HG02642 (cell line): Measurements from ENCODE around the gene PTPRN2.
"Not testable (repeated sequence)": the region's sequence is repeated elsewhere in the genome, so short reads cannot be mapped to it uniquely, and the experiment has no call there.

Experiments
- ATAC-seq: cut with Tn5 transposase; IDR thresholded peaks from one replicate; pipeline ENCODE4 v1.9.1; 2021; ENCODE audit warnings: mild to moderate bottlenecking; ENCODE audit not compliant: unreplicated experiment, poor library complexity

The PTPRN2 gene

DNA sequence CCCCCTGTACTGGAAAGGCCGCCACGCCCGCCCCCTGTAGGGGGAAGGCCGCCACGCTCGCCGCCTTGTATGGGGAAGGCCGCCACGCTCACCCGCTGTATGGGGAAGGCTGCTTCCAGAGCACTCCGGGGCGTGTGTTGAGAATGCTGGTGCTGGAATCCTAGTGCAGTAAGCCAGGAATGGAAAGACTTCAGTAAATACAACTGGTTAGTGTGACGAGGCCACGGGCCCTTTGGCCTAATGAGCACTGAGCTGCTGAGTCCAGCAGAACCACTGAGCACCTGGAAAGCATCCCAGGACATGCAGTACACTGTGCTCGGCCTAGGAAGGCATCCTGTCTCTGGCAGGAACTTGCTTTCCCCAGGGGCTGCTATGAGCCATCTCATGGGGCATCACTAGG, 398.9 kb downstream of the PTPRN2 start:
- no peak for ATAC-seq

- no peak for ATAC-seq
These were observed 400.0 kb downstream of the PTPRN2 start for GRCh38 chr7:158187694-158187994.

DNA sequence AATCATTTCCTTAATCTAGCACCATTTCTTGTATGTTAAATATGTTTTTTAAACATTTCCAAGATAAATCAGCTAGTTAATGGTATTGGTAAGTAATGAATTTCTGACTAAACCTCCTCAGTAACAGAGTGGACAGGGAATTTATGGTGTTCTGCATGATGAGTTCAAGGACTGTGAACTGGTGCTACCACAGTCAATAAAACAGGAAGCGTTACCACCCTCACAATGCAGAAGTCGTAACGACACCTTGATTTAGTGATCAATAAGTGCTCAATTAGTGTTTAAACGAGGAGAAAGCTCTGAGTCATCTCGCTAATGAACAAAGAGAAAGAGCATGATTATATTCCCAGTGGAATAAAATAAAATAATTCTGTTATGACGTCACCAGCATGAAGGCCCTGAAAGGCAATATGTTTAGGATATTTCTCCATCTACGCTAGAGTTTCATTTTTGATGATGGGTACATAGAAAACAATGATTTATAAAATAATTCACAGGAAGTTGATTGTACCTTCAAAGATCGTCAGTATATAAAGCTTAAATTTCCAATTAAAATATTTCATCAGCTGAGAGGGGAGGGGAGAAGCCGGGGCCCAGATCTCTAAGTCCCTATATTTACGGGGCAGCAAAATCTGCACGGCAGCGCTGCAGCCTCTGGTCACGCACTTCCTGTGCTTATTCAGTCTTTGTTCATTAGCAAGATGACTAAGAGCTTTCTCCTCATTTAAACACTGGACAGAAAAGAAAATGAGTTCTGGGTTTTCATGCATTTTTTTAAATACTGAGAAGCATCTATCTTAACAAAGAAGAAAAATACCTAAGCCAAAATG, 400.5 kb downstream of the PTPRN2 start:
- no peak for ATAC-seq

- no peak for ATAC-seq
These were observed 401.2 kb downstream of the PTPRN2 start for GRCh38 chr7:158186406-158186805.

DNA sequence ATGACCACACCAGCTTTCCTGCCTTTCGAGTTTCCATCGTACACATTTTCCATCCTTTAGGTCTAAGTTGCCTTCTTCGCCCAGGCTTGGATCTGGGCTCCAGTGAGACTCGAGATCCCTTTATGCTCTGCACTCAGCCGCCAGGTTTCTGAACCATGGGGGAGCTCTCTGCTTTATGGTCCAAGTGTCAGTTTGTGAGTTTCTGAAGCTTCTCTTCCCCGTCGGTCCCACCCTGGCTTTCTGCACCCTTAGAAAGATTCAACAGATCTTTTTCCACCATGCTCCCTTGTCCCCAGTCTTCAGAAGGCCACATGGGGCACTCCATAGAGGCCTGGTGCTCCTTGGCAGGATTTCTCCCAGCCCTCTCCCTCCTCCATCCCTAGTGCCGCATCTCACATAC, 402.0 kb downstream of the PTPRN2 start:
- ATAC-seq = no peak

GRCh38 chr7:158183431-158183830, 404.2 kb downstream of the PTPRN2 start:
- ATAC-seq = no peak

GRCh38 chr7:158176561-158177173, 411.0 kb downstream of the PTPRN2 start:
- ATAC-seq = no peak

GRCh38 chr7:158175779-158176178, 411.8 kb downstream of the PTPRN2 start:
- no peak for ATAC-seq

- no peak for ATAC-seq
These were observed 412.7 kb downstream of the PTPRN2 start for GRCh38 chr7:158174947-158175346.

DNA sequence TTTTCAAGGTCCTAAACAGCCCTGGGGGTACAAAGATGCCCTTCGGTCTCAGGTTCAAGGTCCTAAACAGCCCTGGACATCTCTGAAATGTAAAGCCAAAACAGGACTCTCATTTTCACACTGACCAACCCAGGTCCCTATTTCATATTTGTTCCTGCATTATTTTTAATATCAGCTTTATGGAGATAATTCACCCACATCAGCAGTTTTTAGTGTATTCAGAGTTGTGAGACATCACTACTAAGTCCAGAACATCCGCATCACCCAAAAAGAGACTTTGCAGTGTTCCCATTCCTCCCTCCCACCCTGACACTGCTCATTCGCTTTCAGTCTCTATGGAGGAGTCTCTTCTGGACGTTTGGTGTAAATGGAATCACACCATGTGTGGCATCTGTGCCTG, 420.2 kb downstream of the PTPRN2 start:
- no peak for ATAC-seq

GRCh38 chr7:158166386-158167340, 421.0 kb downstream of the PTPRN2 start:
- ATAC-seq = no peak

- no peak for ATAC-seq
These were observed 421.9 kb downstream of the PTPRN2 start for GRCh38 chr7:158165711-158166110.

DNA sequence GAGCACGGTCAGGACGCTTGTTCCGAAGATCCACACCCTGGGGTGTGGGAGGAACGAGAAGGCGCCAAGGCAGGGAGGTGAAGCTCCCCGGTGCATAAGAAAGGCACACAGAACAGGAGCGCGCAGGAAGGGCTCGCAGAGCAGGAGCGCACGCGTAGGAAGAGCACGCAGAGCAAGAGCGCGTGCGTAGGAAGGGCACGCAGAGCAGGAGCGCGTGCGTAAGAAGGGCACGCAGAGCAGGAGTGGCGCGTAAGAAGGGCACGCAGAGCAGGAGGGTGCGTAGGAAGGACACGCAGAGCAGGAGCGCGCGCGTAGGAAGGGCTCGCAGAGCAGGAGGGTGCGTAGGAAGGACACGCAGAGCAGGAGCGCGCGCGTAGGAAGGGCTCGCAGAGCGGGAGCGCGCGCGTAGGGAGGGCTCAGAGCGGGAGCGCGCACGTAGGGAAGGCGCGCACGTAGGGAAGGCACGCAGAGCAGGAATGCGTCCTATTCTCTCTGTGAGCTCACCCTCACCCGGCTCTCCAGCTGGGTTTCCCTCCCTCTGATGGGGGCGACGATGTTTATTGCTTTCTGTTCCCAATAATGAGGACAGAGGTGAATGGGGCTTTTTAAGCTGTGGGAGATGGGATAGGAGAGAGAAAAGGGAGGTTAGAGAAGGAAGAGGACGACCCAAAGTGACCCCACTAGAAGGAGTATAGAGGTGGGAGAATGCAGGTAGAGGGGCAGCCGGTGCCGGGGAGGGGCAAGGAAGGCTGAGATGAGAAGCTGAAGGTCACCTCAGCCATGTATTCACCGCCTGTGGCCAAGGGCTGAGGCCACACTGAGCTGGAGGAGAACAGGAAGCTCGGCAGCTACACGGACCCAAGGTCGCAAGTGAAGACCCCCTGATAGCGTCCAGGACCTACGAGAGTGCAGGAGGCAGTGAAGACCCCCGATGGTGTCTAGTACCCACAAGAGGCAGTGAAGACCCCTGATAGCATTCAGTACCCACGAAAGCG, 423.2 kb downstream of the PTPRN2 start:
- ATAC-seq = no peak

DNA sequence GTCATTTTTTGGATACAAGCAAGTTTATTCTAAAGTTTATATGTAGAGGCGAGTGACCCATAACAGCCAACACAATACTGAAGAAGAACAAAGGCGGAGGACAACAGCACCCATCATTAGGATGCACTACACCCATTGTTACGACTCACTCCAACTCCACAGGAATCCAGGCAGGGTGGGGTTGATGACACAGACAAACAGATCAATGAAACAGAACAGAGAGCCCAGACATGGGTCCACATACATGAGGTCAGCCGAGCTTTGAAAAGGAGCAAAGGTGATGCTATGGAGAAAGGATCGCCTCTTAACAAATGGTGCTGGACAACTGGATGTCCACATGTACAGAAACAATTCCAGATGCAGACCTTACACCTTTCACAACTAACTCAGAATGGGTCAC, 426.4 kb downstream of the PTPRN2 start:
- ATAC-seq = no peak

- ATAC-seq = no peak
These were observed 427.4 kb downstream of the PTPRN2 start for GRCh38 chr7:158160199-158160598.

DNA sequence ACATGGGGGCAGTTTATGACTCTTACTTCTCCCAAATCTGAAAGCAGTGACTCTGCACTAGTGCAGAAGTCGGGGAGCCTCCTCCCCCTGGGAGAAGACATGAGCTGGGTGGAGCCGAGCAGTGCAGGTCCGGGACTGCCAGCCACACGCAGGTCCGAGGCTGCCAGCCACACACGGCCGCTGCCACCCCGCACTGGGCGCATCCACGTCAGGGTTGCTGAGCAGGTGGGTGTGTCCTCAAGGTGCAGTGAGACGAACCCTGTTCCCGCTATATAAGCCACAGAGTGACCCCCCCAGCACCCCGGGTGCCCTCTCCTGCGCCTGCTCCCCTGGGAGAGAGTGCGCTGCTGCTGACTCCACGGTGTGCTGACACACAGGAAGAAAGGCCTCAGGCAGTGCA, 430.2 kb downstream of the PTPRN2 start:
- ATAC-seq = no peak

- ATAC-seq = not testable (repeated sequence)
These were observed 436.4 kb downstream of the PTPRN2 start for GRCh38 chr7:158151273-158151672.

GRCh38 chr7:158150234-158150633, 437.4 kb downstream of the PTPRN2 start:
- ATAC-seq = no peak

DNA sequence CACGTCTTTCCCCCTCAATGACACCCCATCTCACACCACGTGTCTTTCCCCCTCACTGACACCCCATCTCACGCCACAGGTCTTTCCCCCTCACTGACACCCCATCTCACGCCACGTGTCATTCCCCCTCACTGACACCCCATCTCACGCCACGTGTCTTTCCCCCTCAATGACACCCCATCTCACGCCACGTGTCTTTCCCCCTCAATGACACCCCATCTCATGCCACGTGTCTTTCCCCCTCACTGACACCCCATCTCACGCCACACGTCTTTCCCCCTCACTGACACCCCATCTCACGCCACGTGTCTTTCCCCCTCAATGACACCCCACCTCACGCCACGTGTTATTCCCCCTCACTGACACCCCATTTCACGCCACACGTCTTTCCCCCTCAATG, 440.2 kb downstream of the PTPRN2 start:
- not testable (repeated sequence) for ATAC-seq

- ATAC-seq = no peak
These were observed 442.3 kb downstream of the PTPRN2 start for GRCh38 chr7:158145370-158145769.
